ENCODE results near the gene LAMB2. TPM values are rescaled to one million over a fixed set of nuclear protein-coding genes. Genes with fewer than 3 reads are reported as not detected.

Gene LAMB2
- total RNA-seq, 3 donors from 2014 or later: 52.1 to 354 (median 82.0) TPM

DNA sequence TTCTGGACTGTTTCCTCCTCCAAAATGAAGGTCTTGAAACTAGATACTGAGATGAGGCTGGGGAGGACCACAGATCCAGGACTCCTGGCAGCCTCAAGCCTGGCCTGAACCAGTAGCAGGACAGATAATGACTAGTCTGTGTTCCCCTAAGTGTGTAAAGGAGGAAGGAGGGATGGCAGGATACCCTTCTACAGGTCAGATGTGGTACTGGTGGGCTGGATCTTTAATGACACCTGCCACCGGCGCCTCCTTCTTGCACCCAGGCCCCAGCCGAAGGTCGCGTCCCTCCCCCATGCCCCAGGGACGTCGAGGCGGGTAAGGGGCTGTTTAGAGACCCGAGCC lies 12.8 kb downstream of the LAMB2 start:
- intact Hi-C loops (cut with DNase I, micrococcal nuclease): no loop called here
- DNase-seq: no peak
- TF ChIP-seq, protein P1, sequence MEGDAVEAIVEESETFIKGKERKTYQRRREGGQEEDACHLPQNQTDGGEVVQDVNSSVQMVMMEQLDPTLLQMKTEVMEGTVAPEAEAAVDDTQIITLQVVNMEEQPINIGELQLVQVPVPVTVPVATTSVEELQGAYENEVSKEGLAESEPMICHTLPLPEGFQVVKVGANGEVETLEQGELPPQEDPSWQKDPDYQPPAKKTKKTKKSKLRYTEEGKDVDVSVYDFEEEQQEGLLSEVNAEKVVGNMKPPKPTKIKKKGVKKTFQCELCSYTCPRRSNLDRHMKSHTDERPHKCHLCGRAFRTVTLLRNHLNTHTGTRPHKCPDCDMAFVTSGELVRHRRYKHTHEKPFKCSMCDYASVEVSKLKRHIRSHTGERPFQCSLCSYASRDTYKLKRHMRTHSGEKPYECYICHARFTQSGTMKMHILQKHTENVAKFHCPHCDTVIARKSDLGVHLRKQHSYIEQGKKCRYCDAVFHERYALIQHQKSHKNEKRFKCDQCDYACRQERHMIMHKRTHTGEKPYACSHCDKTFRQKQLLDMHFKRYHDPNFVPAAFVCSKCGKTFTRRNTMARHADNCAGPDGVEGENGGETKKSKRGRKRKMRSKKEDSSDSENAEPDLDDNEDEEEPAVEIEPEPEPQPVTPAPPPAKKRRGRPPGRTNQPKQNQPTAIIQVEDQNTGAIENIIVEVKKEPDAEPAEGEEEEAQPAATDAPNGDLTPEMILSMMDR (IDR thresholded peaks at IDR 0.05): no peak
- peaks cover 17% of the 10 kb centered on the region for H3K36me3 ChIP-seq (ENCODE audit: low read depth)
- H3K4me1 ChIP-seq (ENCODE audit: low read depth): peaks cover 20% of the 10 kb centered on the region
- peak overlapping the region; percentile 96 for H3K4me3 ChIP-seq
- ATAC-seq: peak; percentile 4
- H3K9me3 ChIP-seq: no peaks in the 10 kb centered on the region

DNA sequence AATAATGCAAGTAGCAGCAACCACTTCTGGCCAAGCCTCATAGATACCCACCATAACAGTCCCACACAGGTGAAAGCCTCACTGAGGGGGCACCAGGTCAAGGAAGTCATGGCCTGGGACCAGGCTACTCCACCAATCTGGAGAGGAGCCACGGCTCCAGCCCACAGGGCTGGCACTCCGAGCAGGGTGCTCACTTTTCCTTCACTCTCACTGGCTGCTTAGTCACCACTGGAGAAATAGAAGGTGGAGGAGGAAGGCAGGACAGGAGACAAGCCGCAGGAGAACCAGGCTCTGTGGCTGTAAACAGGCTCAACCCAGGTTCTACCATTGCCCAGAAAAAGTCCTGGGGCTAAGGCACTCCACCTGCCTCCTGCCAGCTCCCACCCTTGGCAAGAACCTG lies 13.4 kb downstream of the LAMB2 start:
- ATAC-seq (no peak), DNase-seq (no peak)
- intact Hi-C loops (cut with DNase I, micrococcal nuclease): no loop called here
- Histone ChIP-seq H3K4me1 (ENCODE audit: low read depth) (peaks cover 20% of the 10 kb centered on the region), H3K4me3 (no peak overlapping the region), H3K9me3 (no peaks in the 10 kb centered on the region), H3K36me3 (ENCODE audit: low read depth) (peaks cover 17% of the 10 kb centered on the region)
- TF ChIP-seq, protein P1 (IDR thresholded peaks at IDR 0.05): no peak

DNA sequence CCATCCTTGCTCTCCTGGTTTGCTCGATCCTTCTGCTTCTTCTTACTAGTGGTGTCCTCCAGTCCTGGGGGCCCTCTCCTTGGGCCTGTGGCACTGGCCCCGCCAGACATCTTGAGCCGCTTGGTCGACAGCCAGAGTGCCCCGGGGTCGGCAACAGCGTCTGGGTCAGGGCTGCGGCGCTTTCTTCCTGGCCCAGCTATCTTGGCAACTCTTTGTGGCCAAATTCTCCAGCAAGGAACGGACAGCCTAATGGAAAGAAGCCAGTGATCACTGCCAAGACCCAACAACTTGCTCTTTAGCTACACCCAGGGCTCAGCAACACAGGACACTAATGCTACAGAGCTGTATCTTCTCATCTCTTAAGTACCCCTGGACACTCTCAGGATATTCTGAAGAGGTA lies 13.8 kb downstream of the LAMB2 start:
- Histone ChIP-seq H3K4me3 (no peak overlapping the region), H3K4me1 (ENCODE audit: low read depth) (peaks cover 20% of the 10 kb centered on the region), H3K36me3 (ENCODE audit: low read depth) (peaks cover 17% of the 10 kb centered on the region), H3K9me3 (no peaks in the 10 kb centered on the region)
- DNase-seq (no peak), ATAC-seq (no peak)
- intact Hi-C loops (cut with DNase I, micrococcal nuclease): no loop called here
- TF ChIP-seq, protein P1 (IDR thresholded peaks at IDR 0.05): no peak

DNA sequence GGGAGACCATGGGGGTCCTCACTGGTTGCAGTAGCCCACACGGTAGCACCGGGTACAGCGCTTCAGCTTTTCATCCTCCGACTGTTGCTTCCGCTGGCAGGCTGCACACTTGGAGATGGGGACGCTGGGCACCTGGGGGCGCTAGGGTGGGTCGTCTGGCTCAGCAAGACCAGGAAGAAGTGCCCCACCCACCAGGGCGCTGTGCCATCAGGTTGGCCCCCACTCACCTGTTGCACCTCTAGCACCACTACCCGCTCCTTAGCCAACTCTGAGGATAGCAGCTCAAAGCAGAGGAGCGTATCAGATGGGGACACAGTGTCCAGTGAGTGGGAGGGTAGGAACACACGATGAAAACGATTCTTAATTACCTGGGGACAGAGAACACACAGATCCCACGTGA lies 20.6 kb downstream of the LAMB2 start:
- no peak for ATAC-seq
- TF ChIP-seq, protein P1 (IDR thresholded peaks at IDR 0.05): no peak

DNA sequence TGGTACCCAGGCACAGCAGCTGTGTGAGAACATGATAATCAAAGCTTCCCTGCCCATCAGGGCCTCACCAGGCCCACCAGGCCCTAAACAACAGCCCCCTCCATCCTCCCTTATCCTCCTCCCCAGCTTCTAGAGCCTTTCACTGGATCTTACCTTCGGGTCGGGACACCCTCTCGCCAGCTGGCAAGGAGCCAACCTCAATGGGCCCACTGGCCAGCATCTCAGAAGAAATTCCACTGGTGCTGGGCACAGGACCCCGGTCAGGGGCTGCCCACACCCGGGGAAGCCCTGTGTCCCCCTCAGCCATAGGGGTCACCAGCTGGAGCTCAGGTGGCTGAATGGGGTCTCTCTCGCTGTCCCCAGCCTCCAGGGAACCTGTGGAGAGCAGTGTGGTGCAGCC lies 21.5 kb downstream of the LAMB2 start:
- Histone ChIP-seq H3K9me3 (no peaks in the 10 kb centered on the region), H3K36me3 (ENCODE audit: low read depth) (peaks cover 31% of the 10 kb centered on the region), H3K4me3 (no peak overlapping the region), H3K4me1 (ENCODE audit: low read depth) (no peaks in the 10 kb centered on the region)
- TF ChIP-seq, protein P1 (IDR thresholded peaks at IDR 0.05): no peak
- DNase-seq (no peak), ATAC-seq (no peak)
- intact Hi-C loops (cut with DNase I, micrococcal nuclease): no loop called here

More for the DNA sequence above, 20.6 kb downstream of the LAMB2 start:
- Histone ChIP-seq H3K9me3 (no peaks in the 10 kb centered on the region), H3K4me3 (no peak overlapping the region), H3K36me3 (ENCODE audit: low read depth) (peaks cover 38% of the 10 kb centered on the region), H3K4me1 (ENCODE audit: low read depth) (no peaks in the 10 kb centered on the region)
- DNase-seq: no peak
- intact Hi-C loops (cut with DNase I, micrococcal nuclease): no loop called here

DNA sequence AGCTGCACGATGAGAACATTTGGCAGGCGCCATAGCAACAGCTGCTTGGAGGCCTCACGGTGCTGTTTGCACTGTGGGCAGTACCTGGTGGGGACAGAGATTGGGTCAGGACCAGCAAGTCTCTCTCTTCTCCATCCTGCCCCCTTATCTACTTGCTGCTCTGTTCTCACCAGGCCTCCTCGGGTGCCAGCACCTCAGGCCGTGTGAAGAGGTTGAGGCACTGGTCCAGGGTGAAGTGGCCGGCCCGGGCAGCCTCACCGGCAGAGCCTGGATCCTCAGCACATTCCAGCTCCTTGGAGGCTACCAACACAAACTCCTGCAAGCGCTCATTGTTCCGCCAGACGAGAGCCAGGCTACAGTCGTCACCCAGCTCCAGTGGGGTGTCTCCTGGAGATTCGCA lies 22.1 kb downstream of the LAMB2 start:
- intact Hi-C loops (cut with DNase I, micrococcal nuclease): no loop called here
- ATAC-seq (no peak), DNase-seq (no peak)
- Histone ChIP-seq H3K9me3 (no peaks in the 10 kb centered on the region), H3K36me3 (ENCODE audit: low read depth) (peaks cover 25% of the 10 kb centered on the region), H3K4me1 (ENCODE audit: low read depth) (peaks cover under 1% of the 10 kb centered on the region), H3K4me3 (no peak overlapping the region)
- TF ChIP-seq, protein P1 (IDR thresholded peaks at IDR 0.05): no peak
